Testis (tissue), 3 donors: ENCODE results near the gene FMO2. TPM values are rescaled to one million over a fixed set of nuclear protein-coding genes. Genes with fewer than 3 reads are reported as not detected.
A peak's percentile ranks its signal among the peaks of the same experiment; 100 is the strongest.

ENCODE experiments used
- DNase-seq: peaks from one replicate; pipeline ENCODE4 v3.0.0-alpha.2; 2019
- H3K27ac ChIP-seq, 2 donors: fragments of 200-600 bp; sonication (generic); one replicate each; pipeline ENCODE4 v1.5.1; 2019
- H3K27me3 ChIP-seq: fragments of 200-600 bp; sonication (generic); one replicate; pipeline ENCODE4 v1.5.1; 2019
- H3K36me3 ChIP-seq: fragments of 200-600 bp; sonication (generic); one replicate; pipeline ENCODE4 v1.5.1; 2017; ENCODE audit warnings: low read depth; ENCODE audit errors: missing control alignments
- H3K4me1 ChIP-seq: fragments of 200-600 bp; sonication (generic); one replicate; pipeline ENCODE4 v1.5.1; 2019
- H3K4me3 ChIP-seq, 2 donors: fragments of 200-600 bp; sonication (generic); one replicate each; pipeline ENCODE4 v1.5.1; 2017 to 2019
- H3K9me3 ChIP-seq: fragments of 200-600 bp; sonication (generic); one replicate; pipeline ENCODE4 v1.5.1; 2017
- CTCF ChIP-seq, 3 experiments: fragments of 450-650 bp in 2 of 3; fragments of 200-600 bp in 1 of 3; sonication (generic) in 1 of 3; IDR thresholded peaks; one replicate each; pipeline ENCODE4 v1.5.1; 2016 to 2019; ENCODE audit warnings: antibody characterized with exemption in 3 of 3, mild to moderate bottlenecking in 2 of 3, moderate library complexity in 1 of 3
- POLR2A ChIP-seq: fragments of 450-650 bp; IDR thresholded peaks from one replicate; pipeline ENCODE4 v1.6.1; 2017; ENCODE audit warnings: antibody characterized with exemption, mild to moderate bottlenecking, moderate library complexity
- WGBS, 2 donors: methylation state at CpG; one replicate each; pipeline ENCODE4 v1.1.5; 2018; 5-methylcytosine and 5-hydroxymethylcytosine counted together
- intact Hi-C: fragments of 100-400 bp; cut with DNase I; formaldehyde crosslinking; loops from one replicate; pipeline ENCODE4 v1.15.1; 2023; ENCODE audit warnings: low total_unique reads
- polyA plus RNA-seq: library from polyadenylated mRNA; stranded (reverse); fragments of 350-450 nt; fragmentation: Illumina TruSeq; extraction: RNeasy Lipid Tissue Mini Kit (QIAGEN cat#74804); gene quantifications from one replicate; pipeline ENCODE4 v1.2.3, GENCODE V29; 2014; ENCODE audit warnings: low read depth, low replicate concordance; ENCODE audit not compliant: insufficient read depth
- total RNA-seq, 2 donors: library from RNA; depleted of rRNA; stranded (reverse); fragments of >200 nt; gene quantifications; one replicate each; pipeline ENCODE4 v1.2.3, GENCODE V29; 2016

The FMO2 gene
- total and polyA plus RNA-seq, 3 donors from 2014 or later: 2.5 to 3.4 (median 3.2) TPM

- no peaks in the 10 kb centered on the region for H3K27me3 ChIP-seq
- H3K27ac ChIP-seq: no peak overlapping the region
- no peaks in the 10 kb centered on the region for H3K4me1 ChIP-seq
- no peak overlapping the region for H3K4me3 ChIP-seq
- TF ChIP-seq POLR2A: no peak
- TF ChIP-seq CTCF (IDR thresholded peaks at IDR 0.05): peak; percentile 38 to 71 (median 66)
- 50 to 52% methylated on average over 6 of the region's 6 CpGs for WGBS, 2 donors
- DNase-seq: peak; percentile 50
- intact Hi-C loops: loop anchor here (10.0 kb wide), 1 partner anchor 69 kb away; the partner anchor contains the start of gene FMO4
- no peaks in the 10 kb centered on the region for H3K36me3 ChIP-seq
- H3K9me3 ChIP-seq: no peaks in the 10 kb centered on the region
These were observed 60.5 kb downstream of the FMO2 start for GRCh38 chr1:171245458-171246064.

GRCh38 chr1:171247501-171247900 lies 62.4 kb downstream of the FMO2 start:
- intact Hi-C loops: loop anchor here (10.0 kb wide), 1 partner anchor 67 kb away; the partner anchor contains the start of gene FMO4
- no peak overlapping the region for H3K4me3 ChIP-seq
- DNase-seq: no peak
- no peaks in the 10 kb centered on the region for H3K36me3 ChIP-seq
- no peak overlapping the region for H3K27ac ChIP-seq
- H3K27me3 ChIP-seq: no peaks in the 10 kb centered on the region
- TF ChIP-seq CTCF (IDR thresholded peaks at IDR 0.05): no peak
- TF ChIP-seq POLR2A: no peak
- no peaks in the 10 kb centered on the region for H3K4me1 ChIP-seq
- no peaks in the 10 kb centered on the region for H3K9me3 ChIP-seq
- WGBS, 2 donors: 80 to 91% methylated on average over 4 of the region's 4 CpGs

- DNase-seq: no peak
- no peaks in the 10 kb centered on the region for H3K36me3 ChIP-seq
- intact Hi-C loops: loop anchor here (10.0 kb wide), 1 partner anchor 66 kb away; the partner anchor contains the start of gene FMO4
- no peak within 1 kb of the TSS for H3K4me3 ChIP-seq
- H3K4me1 ChIP-seq: no peaks in the 10 kb centered on the region
- H3K9me3 ChIP-seq: no peaks in the 10 kb centered on the region
- WGBS, 2 donors: 75 to 80% methylated on average over 4 of the region's 4 CpGs
- TF ChIP-seq POLR2A: no peak
- TF ChIP-seq CTCF (IDR thresholded peaks at IDR 0.05): no peak
- no peaks in the 10 kb centered on the region for H3K27me3 ChIP-seq
- no peak within 1 kb of the TSS for H3K27ac ChIP-seq
These were observed 63.2 kb downstream of the FMO2 start, which contains the start of gene FMO1 for GRCh38 chr1:171248302-171248701. TSS of gene FMO1 (plus strand) at chr1:171248494. CDS start at chr1:171258088, 9,594 bp downstream.

GRCh38 chr1:171248841-171249240 lies 63.7 kb downstream of the FMO2 start:
- no peaks in the 10 kb centered on the region for H3K27me3 ChIP-seq
- no peak for TF ChIP-seq POLR2A
- TF ChIP-seq CTCF (IDR thresholded peaks at IDR 0.05): no peak
- no peak overlapping the region for H3K4me3 ChIP-seq
- no peaks in the 10 kb centered on the region for H3K4me1 ChIP-seq
- H3K27ac ChIP-seq: no peak overlapping the region
- no peak for DNase-seq
- no peaks in the 10 kb centered on the region for H3K9me3 ChIP-seq
- H3K36me3 ChIP-seq: no peaks in the 10 kb centered on the region
- WGBS, 2 donors: 76 to 91% methylated on average over 1 of the region's 1 CpG
- intact Hi-C loops: loop anchor here (10.0 kb wide), 1 partner anchor 66 kb away; the partner anchor contains the start of gene FMO4

- 92 to 98% methylated on average over 3 of the region's 3 CpGs for WGBS, 2 donors
These were observed 65.2 kb downstream of the FMO2 start for GRCh38 chr1:171250263-171250662.

More at GRCh38 chr1:171250263-171250662, 65.2 kb downstream of the FMO2 start:
- no peaks in the 10 kb centered on the region for H3K27me3 ChIP-seq
- H3K27ac ChIP-seq: no peak overlapping the region
- no peak overlapping the region for H3K4me3 ChIP-seq
- no peaks in the 10 kb centered on the region for H3K9me3 ChIP-seq
- no peak for DNase-seq
- H3K36me3 ChIP-seq: no peaks in the 10 kb centered on the region
- no peaks in the 10 kb centered on the region for H3K4me1 ChIP-seq
- intact Hi-C loops: no loop called here
- TF ChIP-seq POLR2A: no peak
- TF ChIP-seq CTCF (IDR thresholded peaks at IDR 0.05): no peak
